Measurements from ENCODE around the gene PNMA6A. TPM values are rescaled to one million over a fixed set of nuclear protein-coding genes. Genes with fewer than 3 reads are reported as not detected.

Gene PNMA6A
- 2.0 and 3.9 TPM in 2 replicates for total RNA-seq

GRCh38 chrX:153071909-153072583, at the start of gene PNMA6A:
Gene PNMA6A, plus strand, starts transcription at chrX:153072454. Its CDS starts 609 bp downstream, at chrX:153073063.

GRCh38 chrX:153055871-153056749, 16.1 kb upstream of the PNMA6A start, which contains the start of gene PNMA3:
Gene PNMA3, plus strand, starts transcription at chrX:153056470. Its CDS starts 586 bp downstream, at chrX:153057056.

Other genes with a start within 250 kb of the PNMA6A start
- 48.3 and 58.8 TPM in 2 replicates for gene CETN2, start 241.7 kb upstream of the PNMA6A start, total RNA-seq
- 14.8 and 26.8 TPM in 2 replicates for gene NSDHL, start 241.4 kb upstream of the PNMA6A start, total RNA-seq
- 2.4 and 21.3 TPM in 2 replicates for gene ZNF185, start 174.4 kb upstream of the PNMA6A start, total RNA-seq
- gene PNMA5, start 78.3 kb upstream of the PNMA6A start, total RNA-seq = not detected in 2 replicates
- 0.09 and 0.89 TPM in 2 replicates for gene PNMA3, start 16.0 kb upstream of the PNMA6A start, total RNA-seq
- not detected in 2 replicates for gene MAGEA1, start 106.8 kb downstream of the PNMA6A start, total RNA-seq
- gene PNMA6F, start 249.3 kb downstream of the PNMA6A start, total RNA-seq = not detected in 2 replicates